GM08714 (cell line): ENCODE measurements around the gene CKLF.
"Not testable (repeated sequence)": the region's sequence is repeated elsewhere in the genome, so short reads cannot be mapped to it uniquely, and the experiment has no call there.

ENCODE experiments used
- H3K4me3 ChIP-seq: fragments of 200-500 bp; sonication (Bioruptor generic); 2 replicates; pipeline ENCODE4 v1.5.1; 2014; ENCODE audit warnings: mild to moderate bottlenecking, low read length, inconsistent platforms
- ZNF274 ChIP-seq: IDR thresholded peaks from 2 replicates; pipeline ENCODE4 v1.6.1; 2012; ENCODE audit warnings: mild to moderate bottlenecking, low read depth, low read length

Gene CKLF

DNA sequence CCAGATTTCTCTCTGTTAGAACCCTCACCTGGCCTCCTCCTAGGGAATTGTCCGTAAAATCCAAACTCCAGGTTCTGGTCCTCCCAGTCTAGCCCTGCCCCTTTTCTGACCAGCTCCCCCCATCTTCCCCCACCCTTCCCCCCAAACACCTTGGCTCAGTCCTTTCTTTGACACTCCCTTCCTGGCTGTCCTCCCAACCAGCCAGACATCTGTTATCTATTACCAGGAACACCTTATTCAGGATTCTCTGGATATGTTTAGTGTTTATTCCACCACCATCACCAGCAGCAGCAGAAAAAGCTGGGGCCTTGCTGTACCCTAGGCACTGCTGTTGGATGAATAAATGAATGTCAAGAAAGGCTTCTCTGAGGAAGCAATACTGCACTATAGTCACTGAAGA lies 48.1 kb downstream of the CKLF start:
- TF ChIP-seq ZNF274: no peak
- no peak overlapping the region for H3K4me3 ChIP-seq

DNA sequence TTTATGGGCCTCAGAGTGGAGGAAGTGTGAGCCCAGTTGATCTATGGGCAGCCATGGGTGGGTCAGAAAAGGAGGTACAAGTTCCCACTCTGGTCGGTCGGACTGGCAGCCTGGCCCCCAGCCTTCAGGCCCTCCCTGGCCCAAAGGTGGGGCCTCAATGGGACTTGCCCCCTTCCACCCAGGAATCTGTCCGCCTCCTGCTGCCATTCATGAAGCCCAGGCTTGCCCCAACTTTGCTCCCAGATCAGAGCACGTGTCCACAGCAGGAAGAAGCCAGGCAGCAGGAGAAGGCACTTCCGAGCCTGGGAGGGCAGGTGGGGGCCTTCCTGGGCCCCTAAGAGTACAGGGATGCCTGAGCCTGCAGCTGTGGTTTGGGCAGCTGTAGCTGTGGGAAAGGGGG lies 49.1 kb downstream of the CKLF start:
- H3K4me3 ChIP-seq: no peak overlapping the region

GRCh38 chr16:66603537-66604375 lies 51.4 kb downstream of the CKLF start:
- no peak for TF ChIP-seq ZNF274
- peak overlapping the region; percentile 52; the same call in 1 of the 2 replicates for H3K4me3 ChIP-seq

More for the DNA sequence above, 49.1 kb downstream of the CKLF start:
- TF ChIP-seq ZNF274: no peak

DNA sequence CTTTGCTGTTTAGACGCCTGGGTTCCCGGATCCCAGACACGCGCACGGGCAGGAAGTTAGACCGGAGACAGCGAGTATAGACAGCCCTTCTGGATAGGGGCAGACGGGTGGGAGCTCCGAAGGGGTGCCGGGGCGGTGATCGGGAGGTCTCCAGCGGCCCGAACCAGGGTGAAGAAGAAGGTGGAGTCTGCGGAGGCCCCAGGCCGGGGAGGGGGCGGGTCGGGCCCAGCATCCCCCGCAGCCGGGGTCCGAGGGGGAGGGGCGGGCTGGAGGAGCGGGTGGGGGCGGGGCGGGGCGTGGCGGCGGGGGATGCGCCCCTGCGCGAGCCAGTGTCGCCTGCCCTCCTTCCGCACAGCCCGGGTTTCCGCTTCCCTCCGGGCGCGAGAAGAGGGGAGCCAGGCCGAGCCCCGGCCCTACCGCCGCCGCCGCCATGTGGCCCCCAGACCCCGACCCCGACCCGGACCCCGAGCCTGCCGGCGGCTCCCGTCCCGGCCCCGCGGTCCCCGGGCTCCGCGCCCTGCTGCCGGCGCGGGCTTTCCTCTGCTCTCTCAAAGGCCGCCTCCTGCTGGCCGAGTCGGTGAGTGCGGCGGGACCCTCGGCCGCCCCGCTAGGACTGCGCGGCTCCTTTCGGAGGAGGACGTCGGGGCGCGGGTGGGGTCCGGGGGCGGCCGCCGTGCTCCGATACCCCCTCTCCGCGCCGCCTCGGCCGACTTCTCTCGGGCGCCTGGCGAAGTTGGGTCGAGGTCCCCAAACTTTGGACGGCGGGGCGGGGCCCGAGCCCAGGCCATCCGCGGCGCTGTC lies 52.2 kb downstream of the CKLF start, which contains the start of gene CMTM3:
Gene CMTM3, plus strand, starts transcription at position 329 of the 801 bp plus-strand sequence. Its CDS starts 102 bp downstream, at position 431.
- H3K4me3 ChIP-seq: peak within 1 kb of the TSS; percentile 52
- no peak for TF ChIP-seq ZNF274

DNA sequence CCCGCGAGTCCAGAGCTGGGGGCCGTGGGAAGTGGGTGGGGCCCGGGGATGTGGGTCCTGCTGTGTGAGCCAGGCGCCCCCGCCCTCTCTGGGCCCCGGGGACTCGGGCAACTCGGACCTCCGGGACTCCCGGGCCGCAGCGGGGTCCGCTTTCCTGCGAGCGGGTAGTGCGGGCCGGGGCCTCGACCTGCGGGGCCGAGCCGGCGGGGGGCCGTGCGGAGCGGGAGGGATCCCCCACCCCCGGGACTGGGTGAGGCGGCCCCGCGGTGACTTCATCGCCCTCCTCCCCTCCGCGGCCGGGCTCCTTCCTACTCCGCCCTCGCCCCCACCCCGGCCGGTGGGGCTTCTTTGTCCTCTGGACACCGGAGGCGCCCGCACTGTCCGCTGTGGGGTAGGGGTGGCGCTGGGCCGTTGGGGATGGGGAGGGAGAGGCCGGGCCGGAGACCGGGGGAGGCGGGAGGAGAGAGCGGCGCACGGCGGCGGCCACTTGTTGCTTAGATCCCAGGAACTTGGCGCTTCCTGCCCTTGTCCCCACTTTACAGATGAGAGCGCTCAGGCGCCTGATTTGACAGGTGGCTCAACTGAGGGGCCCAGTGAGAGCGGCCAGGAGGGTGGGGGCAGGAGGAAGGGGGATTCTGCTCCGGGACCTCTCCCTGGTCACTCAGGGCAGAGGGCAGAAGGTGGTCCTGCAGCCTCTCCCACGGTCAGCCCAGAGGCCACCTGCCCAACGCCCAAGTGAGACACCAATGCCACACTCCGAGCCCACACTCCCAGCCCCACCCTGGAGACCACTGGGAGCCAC lies 53.0 kb downstream of the CKLF start:
- TF ChIP-seq ZNF274: no peak
- peak overlapping the region; percentile 52 for H3K4me3 ChIP-seq

GRCh38 chr16:66605979-66606751 lies 53.8 kb downstream of the CKLF start:
- peak overlapping the region; percentile 52 for H3K4me3 ChIP-seq
- no peak for TF ChIP-seq ZNF274

GRCh38 chr16:66608241-66609138 lies 56.1 kb downstream of the CKLF start:
- H3K4me3 ChIP-seq: no peak overlapping the region
- TF ChIP-seq ZNF274: no peak

DNA sequence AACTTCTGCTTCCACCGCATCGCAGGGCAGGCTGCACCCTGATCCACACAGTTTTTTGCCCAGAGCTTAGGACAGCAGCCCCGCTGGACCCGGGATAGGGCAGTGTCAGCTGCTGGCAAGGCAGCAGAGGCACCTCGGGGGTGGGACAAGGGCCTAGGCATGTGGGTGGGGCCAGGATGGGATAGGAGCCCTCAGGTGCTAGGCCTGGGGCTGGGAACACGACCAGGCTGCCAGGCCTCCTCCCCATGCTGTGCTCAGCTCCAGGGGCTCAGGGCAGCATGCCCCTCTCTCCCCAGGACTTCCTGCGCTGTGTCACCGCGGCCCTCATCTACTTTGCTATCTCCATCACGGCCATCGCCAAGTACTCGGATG lies 56.7 kb downstream of the CKLF start:
- H3K4me3 ChIP-seq: no peak overlapping the region
- TF ChIP-seq ZNF274: no peak

GRCh38 chr16:66610111-66610820 lies 57.9 kb downstream of the CKLF start:
- H3K4me3 ChIP-seq: no peak overlapping the region
- TF ChIP-seq ZNF274: no peak

GRCh38 chr16:66611911-66612310 lies 59.5 kb downstream of the CKLF start:
- H3K4me3 ChIP-seq: not testable (repeated sequence)

DNA sequence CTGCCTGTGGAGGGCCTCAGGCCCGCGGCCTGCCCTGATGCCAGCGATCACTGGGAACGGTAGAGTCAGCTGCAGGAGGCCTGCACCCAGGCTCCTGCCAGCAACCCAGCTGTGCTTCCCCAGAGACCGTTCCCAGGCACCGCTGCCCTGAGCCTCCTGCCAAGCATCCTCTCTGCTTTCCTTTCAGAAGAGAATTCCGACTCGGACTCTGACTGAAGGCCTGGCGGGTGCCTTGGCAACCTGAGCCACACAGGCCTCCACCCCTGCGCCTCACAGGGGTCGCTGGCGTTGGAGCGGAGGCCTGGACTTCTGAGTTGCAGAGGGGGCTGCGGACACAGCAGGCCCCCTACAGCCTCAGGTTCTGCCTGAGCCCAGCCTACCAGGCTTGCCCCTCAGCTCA lies 60.0 kb downstream of the CKLF start:
- no peak for TF ChIP-seq ZNF274
- no peak overlapping the region for H3K4me3 ChIP-seq
